HepG2 (cell line): ENCODE results near the gene COX7A1. TPM values are rescaled to one million over a fixed set of nuclear protein-coding genes. Genes with fewer than 3 reads are reported as not detected.

ENCODE experiments used
- ARNTL ChIP-seq: sonication (generic); formaldehyde crosslinking; IDR thresholded peaks from 2 replicates; pipeline ENCODE4 v1.4.0; 2020; ENCODE audit warnings: mild to moderate bottlenecking, missing genetic modification reagents
- E2F2 ChIP-seq: sonication (generic); formaldehyde crosslinking; IDR thresholded peaks from 2 replicates; pipeline ENCODE4 v1.4.0; 2020; ENCODE audit warnings: missing genetic modification reagents, borderline replicate concordance
- ELF4 ChIP-seq: sonication (generic); formaldehyde crosslinking; IDR thresholded peaks from 2 replicates; pipeline ENCODE4 v1.5.0; 2020; ENCODE audit warnings: missing genetic modification reagents, mild to moderate bottlenecking, moderate library complexity, borderline replicate concordance
- FIP1L1 ChIP-seq: fragments of 200-400 bp; formaldehyde crosslinking; IDR thresholded peaks from 2 replicates; pipeline ENCODE4 v1.6.1; 2018; ENCODE audit warnings: low read depth, mild to moderate bottlenecking, low read length, moderate library complexity, borderline replicate concordance; ENCODE audit not compliant: insufficient read depth
- FOXM1 ChIP-seq: sonication (generic); formaldehyde crosslinking; IDR thresholded peaks from 2 replicates; pipeline ENCODE4 v1.5.0; 2020; ENCODE audit warnings: missing genetic modification reagents
- HIC2 ChIP-seq: sonication (generic); formaldehyde crosslinking; IDR thresholded peaks from 2 replicates; pipeline ENCODE4 v1.9.0; 2022; ENCODE audit warnings: low read depth, missing genetic modification reagents
- IRX3 ChIP-seq: sonication (generic); formaldehyde crosslinking; IDR thresholded peaks from 2 replicates; pipeline ENCODE4 v1.8.1; 2023; ENCODE audit warnings: mild to moderate bottlenecking, low read depth, missing genetic modification reagents, borderline replicate concordance
- KAT7 ChIP-seq: IDR thresholded peaks from 2 replicates; pipeline ENCODE4 v1.6.1; 2018; ENCODE audit warnings: borderline replicate concordance, missing compliant biosample characterization
- MBNL3 ChIP-seq: fragments of 250-450 bp; sonication (Bioruptor Pico); conservative IDR thresholded peaks from 2 replicates; pipeline ENCODE4 v1.8.0; 2022; ENCODE audit warnings: mild to moderate bottlenecking, inconsistent platforms
- MYPOP ChIP-seq: sonication (generic); formaldehyde crosslinking; IDR thresholded peaks from 2 replicates; pipeline ENCODE4 v1.8.1; 2023; ENCODE audit warnings: mild to moderate bottlenecking, moderate library complexity, missing genetic modification reagents
- NFE2L1 ChIP-seq: sonication (generic); formaldehyde crosslinking; IDR thresholded peaks from 2 replicates; pipeline ENCODE4 v1.4.0; 2020; ENCODE audit warnings: missing genetic modification reagents, mild to moderate bottlenecking, borderline replicate concordance
- NFIB ChIP-seq: sonication (generic); formaldehyde crosslinking; IDR thresholded peaks from 2 replicates; pipeline ENCODE4 v1.9.0; 2021; ENCODE audit warnings: missing genetic modification reagents, mild to moderate bottlenecking, borderline replicate concordance
- PBX3 ChIP-seq: sonication (generic); formaldehyde crosslinking; IDR thresholded peaks from 2 replicates; pipeline ENCODE4 v1.8.1; 2023; ENCODE audit warnings: missing genetic modification reagents, inconsistent platforms, borderline replicate concordance
- RBM22 ChIP-seq: fragments of 200-400 bp; formaldehyde crosslinking; optimal IDR thresholded peaks from 2 replicates; pipeline ENCODE3; 2017; ENCODE audit warnings: mild to moderate bottlenecking, low read length, moderate library complexity
- TARDBP ChIP-seq: sonication (generic); formaldehyde crosslinking; IDR thresholded peaks from 2 replicates; pipeline ENCODE4 v1.8.0; 2022; ENCODE audit warnings: mild to moderate bottlenecking, missing genetic modification reagents
- TFDP2 ChIP-seq: sonication (generic); formaldehyde crosslinking; IDR thresholded peaks from 2 replicates; pipeline ENCODE4 v1.4.0; 2020; ENCODE audit warnings: missing genetic modification reagents
- THAP11 ChIP-seq: IDR thresholded peaks from 2 replicates; pipeline ENCODE4 v1.6.1; 2016; ENCODE audit warnings: missing biosample characterization, missing genetic modification reagents
- ZKSCAN8 ChIP-seq: IDR thresholded peaks from 2 replicates; pipeline ENCODE4 v1.6.1; 2016; ENCODE audit warnings: borderline replicate concordance, missing genetic modification reagents, missing compliant biosample characterization
- ZNF121 ChIP-seq: sonication (generic); formaldehyde crosslinking; IDR thresholded peaks from 2 replicates; pipeline ENCODE4 v1.5.0; 2020; ENCODE audit warnings: mild to moderate bottlenecking, missing genetic modification reagents
- ZNF34 ChIP-seq: sonication (generic); formaldehyde crosslinking; IDR thresholded peaks from 2 replicates; pipeline ENCODE4 v1.4.0; 2020; ENCODE audit warnings: mild to moderate bottlenecking, missing genetic modification reagents, borderline replicate concordance
- ZNF350 ChIP-seq: sonication (generic); formaldehyde crosslinking; IDR thresholded peaks from 2 replicates; pipeline ENCODE4 v1.4.0; 2020; ENCODE audit warnings: mild to moderate bottlenecking, low read depth, missing genetic modification reagents, borderline replicate concordance
- ZNF773 ChIP-seq: sonication (generic); formaldehyde crosslinking; IDR thresholded peaks from 2 replicates; pipeline ENCODE4 v1.4.0; 2020; ENCODE audit warnings: missing genetic modification reagents, borderline replicate concordance
- polyA plus RNA-seq, 8 experiments: library from polyadenylated mRNA; depleted of rRNA in 3 of 8; stranded (reverse) in 7 of 8; unstranded in 1 of 8; fragments of >200 nt; fragmentation: Illumina TruSeq in 4 of 8; extraction: Trizol in 4 of 8; gene quantifications; 2 replicates each; pipeline versions ENCODE4 v1.2.1 to v1.2.3, GENCODE V29; 2011 to 2016; ENCODE audit warnings: low read depth in 4 of 8, missing spikeins in 1 of 8, mixed read lengths in 1 of 8; ENCODE audit not compliant: insufficient read depth in 1 of 8
- total RNA-seq, 5 experiments: library from RNA; depleted of rRNA; stranded (reverse); fragments of >200 nt; fragmentation: Illumina TruSeq; extraction: Trizol; gene quantifications; 2 replicates each; pipeline ENCODE4 v1.2.3, GENCODE V29; 2016; ENCODE audit warnings: low read depth in 1 of 5

The COX7A1 gene
- total and polyA plus RNA-seq, 2 of the 13 experiments (the other 11 are each of a cell fraction or from before 2014, with no cell fraction given): not detected

- TF ChIP-seq PBX3 (no peak), THAP11 (peak; percentile 87), RBM22 (no peak), ZNF121 (no peak), IRX3 (CRISPR knock-in tag) (0 out of 2 replicates have a peak, but pooled peaks have one; percentile 27), TARDBP (CRISPR knock-in tag) (peak; percentile 95), HIC2 (CRISPR knock-in tag) (peak; percentile 53; the same call in 1 of the 2 replicates), ZNF34 (CRISPR knock-in tag) (0 out of 2 replicates have a peak, but pooled peaks have one; percentile 73), NFE2L1 (no peak; the same call in 1 of the 2 replicates), TFDP2 (peak; percentile 76), ARNTL (CRISPR knock-in tag) (no peak), NFIB (CRISPR knock-in tag) (no peak), FIP1L1 (no peak), FOXM1 (CRISPR knock-in tag) (no peak), MBNL3 (CRISPR knock-in tag) (no peak), KAT7 (CRISPR knock-in tag) (peak; percentile 60; the same call in 1 of the 2 replicates), MYPOP (CRISPR knock-in tag) (peak; percentile 66; the same call in 1 of the 2 replicates), E2F2 (CRISPR knock-in tag) (no peak; the same call in 1 of the 2 replicates), ZNF773 (CRISPR knock-in tag) (peak; percentile 55; the same call in 1 of the 2 replicates), ZKSCAN8 (CRISPR knock-in tag) (0 out of 2 replicates have a peak, but pooled peaks have one; percentile 22), ELF4 (CRISPR knock-in tag) (no peak), ZNF350 (CRISPR knock-in tag) (peak; percentile 97)
These were observed 12.6 kb downstream of the COX7A1 start, which contains the start of gene CAPNS1 (continued) for GRCh38 chr19:36139473-36140303.
